MM.1S (cell line): ENCODE measurements around the gene PTPN20.

Experiments used
- CTCF ChIP-seq: fragments of 300-600 bp; sonication (generic); IDR thresholded peaks from 2 replicates; pipeline ENCODE4 v1.5.1; 2016; ENCODE audit warnings: antibody characterized with exemption, low read length, mixed read lengths
- EZH2 ChIP-seq: fragments of 300-600 bp; sonication (generic); optimal IDR thresholded peaks from 2 replicates; pipeline ENCODE3; 2017; ENCODE audit warnings: low read depth, mild to moderate bottlenecking, antibody characterized with exemption, low read length, mixed read lengths
- EZH2phosphoT487 ChIP-seq: fragments of 300-600 bp; sonication (generic); IDR thresholded peaks from 2 replicates; pipeline ENCODE4 v1.6.1; 2018; ENCODE audit warnings: antibody characterized with exemption, low read length

DNA sequence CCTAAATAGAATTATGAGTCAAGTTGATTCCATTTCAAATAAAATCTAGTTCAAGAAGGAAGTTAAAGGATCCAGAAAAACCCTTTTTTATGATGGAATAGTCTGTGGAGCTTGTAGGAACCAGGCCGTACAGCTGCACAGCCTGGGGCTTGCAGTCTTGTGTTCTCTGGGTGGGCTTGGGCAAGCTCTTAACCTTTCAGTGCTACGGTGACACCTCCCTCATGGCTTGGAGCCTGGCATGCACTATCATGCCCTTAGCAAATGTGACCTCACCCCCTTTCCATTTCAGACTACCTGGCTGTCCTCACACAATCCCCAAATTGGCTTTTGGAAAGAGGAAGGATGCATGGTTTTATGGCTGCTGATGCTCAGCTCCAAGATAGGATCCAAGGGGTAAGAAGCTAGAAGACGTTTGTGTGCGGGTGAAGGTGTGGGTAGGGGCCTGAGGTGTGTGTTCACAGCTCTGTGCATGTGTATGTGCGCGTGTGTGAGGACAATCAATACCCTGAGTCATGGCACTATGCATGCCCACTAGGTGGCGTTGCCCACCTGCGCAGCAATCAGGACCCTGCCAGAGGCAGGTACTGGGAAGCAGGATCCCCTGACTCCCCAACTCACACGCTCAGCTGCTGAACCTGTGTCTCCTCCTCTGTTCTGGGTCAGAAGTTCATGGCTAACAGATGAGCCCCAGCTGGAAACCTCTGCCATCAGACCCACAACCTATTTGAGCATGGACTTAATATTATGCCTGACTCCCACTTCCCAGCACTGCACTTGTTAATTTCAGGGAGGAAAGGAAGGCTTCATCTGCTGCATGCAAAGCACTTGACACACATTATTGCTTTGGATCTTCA, 113.4 kb downstream of the PTPN20 start:
- TF ChIP-seq CTCF (peak; percentile 91), EZH2 (no peak), EZH2phosphoT487 (no peak)
